Measurements from ENCODE around the gene GPR183. TPM values are rescaled to one million over a fixed set of nuclear protein-coding genes. Genes with fewer than 3 reads are reported as not detected.

GPR183 gene
- total RNA-seq, 4 donors from 2014 or later = 2.3 to 13.7 (median 9.1) TPM

DNA sequence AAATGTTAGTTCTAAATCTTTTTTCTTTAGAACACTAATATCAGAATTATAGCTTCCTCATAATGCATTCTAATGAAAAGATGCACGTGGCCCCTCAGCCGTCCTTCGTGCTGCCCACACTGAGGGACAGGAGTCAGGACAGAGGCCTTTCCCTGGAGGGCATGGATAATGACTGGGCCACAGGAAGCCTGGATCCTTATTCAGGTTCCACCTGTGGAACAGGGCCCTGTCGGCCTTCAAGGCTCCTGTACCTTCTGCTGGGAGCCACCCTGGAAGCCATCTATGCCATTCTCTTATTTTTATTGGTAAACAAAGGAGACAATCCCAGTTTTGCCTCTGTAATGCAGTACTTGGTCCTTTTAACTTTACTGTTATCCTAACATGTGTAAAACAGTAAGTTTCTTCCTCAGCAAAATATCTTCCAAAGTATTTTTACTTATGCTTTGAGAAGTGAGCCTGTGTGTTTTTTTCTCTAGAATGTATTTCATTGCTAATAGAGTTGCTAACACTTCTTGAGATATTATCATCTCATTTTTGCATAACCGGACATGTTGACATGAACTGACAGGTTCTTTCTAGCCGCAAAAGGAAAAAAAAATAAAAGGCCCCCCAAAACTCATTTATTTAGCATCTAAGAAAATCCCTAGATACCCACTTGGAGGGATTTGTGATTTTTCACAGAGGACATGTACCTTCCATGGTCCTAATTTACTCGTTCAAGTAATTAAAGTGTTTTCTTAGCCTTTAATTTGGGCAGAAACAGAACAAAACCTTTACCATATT is 6.0 kb downstream of the GPR183 start:
- no peak for DNase-seq (ENCODE audit: low spot score in 2 of 2)
- WGBS, 2 donors = 71 to 77% methylated on average over 7 of the region's 7 CpGs
- no peak overlapping the region for H3K4me3 ChIP-seq (ENCODE audit: low read depth, poor library complexity, severe bottlenecking)
- intact Hi-C loops (cut with DNase I; ENCODE audit: low total_unique reads) = no loop called here
- TF ChIP-seq POLR2A (IDR thresholded peaks at IDR 0.05) = no peak
- TF ChIP-seq, protein P1, sequence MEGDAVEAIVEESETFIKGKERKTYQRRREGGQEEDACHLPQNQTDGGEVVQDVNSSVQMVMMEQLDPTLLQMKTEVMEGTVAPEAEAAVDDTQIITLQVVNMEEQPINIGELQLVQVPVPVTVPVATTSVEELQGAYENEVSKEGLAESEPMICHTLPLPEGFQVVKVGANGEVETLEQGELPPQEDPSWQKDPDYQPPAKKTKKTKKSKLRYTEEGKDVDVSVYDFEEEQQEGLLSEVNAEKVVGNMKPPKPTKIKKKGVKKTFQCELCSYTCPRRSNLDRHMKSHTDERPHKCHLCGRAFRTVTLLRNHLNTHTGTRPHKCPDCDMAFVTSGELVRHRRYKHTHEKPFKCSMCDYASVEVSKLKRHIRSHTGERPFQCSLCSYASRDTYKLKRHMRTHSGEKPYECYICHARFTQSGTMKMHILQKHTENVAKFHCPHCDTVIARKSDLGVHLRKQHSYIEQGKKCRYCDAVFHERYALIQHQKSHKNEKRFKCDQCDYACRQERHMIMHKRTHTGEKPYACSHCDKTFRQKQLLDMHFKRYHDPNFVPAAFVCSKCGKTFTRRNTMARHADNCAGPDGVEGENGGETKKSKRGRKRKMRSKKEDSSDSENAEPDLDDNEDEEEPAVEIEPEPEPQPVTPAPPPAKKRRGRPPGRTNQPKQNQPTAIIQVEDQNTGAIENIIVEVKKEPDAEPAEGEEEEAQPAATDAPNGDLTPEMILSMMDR (IDR thresholded peaks at IDR 0.05) = no peak

DNA sequence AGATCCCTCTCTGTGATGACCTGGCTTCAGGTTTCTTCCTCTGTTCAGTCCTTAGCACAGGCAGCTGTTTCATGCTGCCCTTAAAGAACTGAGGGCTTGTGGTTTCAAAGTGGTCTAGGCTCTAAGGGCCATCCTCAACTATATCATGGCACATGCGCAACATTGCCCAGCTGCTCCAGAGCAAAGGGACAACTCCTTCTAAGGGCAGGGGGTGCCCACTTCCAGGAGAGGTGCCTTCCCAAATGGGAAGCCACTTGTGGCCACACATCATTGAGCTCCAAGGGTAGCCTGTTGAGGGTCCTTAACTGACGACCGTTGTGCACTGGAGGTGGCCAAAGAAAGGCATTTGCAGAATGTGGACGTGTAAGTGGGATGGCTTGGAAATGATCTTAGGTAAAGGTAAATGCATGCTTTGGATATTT is 7.3 kb downstream of the GPR183 start:
- intact Hi-C loops (cut with DNase I; ENCODE audit: low total_unique reads) = no loop called here
- no peak for DNase-seq (ENCODE audit: low spot score in 2 of 2)
- 88 to 95% methylated on average over 4 of the region's 4 CpGs for WGBS, 2 donors
- TF ChIP-seq, protein P1 (IDR thresholded peaks at IDR 0.05) = no peak
- TF ChIP-seq POLR2A (IDR thresholded peaks at IDR 0.05) = no peak
- H3K4me3 ChIP-seq (ENCODE audit: low read depth, poor library complexity, severe bottlenecking) = no peak overlapping the region

DNA sequence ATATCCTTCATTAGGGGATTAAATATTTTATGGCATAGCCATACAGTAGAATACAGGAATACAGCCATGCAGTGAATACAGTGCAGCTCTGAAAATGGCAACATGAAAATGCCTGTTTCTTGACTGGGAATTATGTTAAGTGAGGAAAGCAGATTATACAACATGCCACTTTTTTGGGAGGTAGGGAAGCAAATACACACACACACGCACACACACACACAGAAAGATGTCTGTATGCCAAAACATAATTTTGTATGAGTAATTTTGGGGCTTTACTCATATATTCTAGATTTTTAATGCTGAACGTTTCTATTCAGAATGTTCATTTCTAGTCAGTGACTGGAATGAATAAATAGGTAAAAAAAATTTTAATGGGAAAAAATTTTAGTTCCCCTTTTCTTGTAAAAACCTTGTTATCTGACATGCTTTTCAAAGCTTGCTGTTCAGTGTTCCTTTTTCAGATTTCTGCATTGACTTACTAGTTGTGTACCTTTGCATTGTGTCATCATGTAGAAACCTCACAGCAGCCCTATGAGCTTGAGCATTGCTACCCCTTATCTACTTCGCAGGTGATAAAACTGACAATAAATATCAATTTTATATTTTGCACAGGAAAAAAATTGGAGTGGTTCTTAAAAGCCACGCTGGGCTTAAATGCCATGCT is 7.8 kb downstream of the GPR183 start:
- no peak overlapping the region for H3K4me3 ChIP-seq (ENCODE audit: low read depth, poor library complexity, severe bottlenecking)
- 87 to 89% methylated on average over 4 of the region's 4 CpGs for WGBS, 2 donors

DNA sequence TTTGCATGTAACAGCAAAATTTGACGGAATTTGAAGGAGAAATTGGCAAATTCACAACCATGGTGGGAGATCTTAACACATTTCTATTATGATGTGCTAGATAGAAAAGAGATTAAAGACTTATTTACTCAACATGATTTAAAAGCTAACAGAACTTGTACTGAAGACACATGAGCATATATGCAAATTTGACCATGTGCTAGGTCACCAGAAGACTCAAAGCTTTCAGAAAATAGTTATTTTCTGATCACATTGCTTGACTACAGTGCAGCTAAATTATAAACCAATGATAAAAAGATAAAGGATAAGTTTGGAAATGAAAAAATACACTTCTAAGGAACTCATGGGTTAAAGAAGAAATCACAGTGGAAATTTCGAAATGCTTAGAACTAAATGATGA is 9.1 kb downstream of the GPR183 start:
- no peak overlapping the region for H3K4me3 ChIP-seq (ENCODE audit: low read depth, poor library complexity, severe bottlenecking)
- intact Hi-C loops (cut with DNase I; ENCODE audit: low total_unique reads) = no loop called here
- WGBS, 2 donors = 87 to 94% methylated on average over 2 of the region's 2 CpGs
- TF ChIP-seq POLR2A (IDR thresholded peaks at IDR 0.05) = no peak
- TF ChIP-seq, protein P1 (IDR thresholded peaks at IDR 0.05) = no peak
- DNase-seq (ENCODE audit: low spot score in 2 of 2) = no peak

More for the DNA sequence above, 7.8 kb downstream of the GPR183 start:
- TF ChIP-seq, protein P1 (IDR thresholded peaks at IDR 0.05) = no peak
- TF ChIP-seq POLR2A (IDR thresholded peaks at IDR 0.05) = no peak
- no peak for DNase-seq (ENCODE audit: low spot score in 2 of 2)
- intact Hi-C loops (cut with DNase I; ENCODE audit: low total_unique reads) = no loop called here

DNA sequence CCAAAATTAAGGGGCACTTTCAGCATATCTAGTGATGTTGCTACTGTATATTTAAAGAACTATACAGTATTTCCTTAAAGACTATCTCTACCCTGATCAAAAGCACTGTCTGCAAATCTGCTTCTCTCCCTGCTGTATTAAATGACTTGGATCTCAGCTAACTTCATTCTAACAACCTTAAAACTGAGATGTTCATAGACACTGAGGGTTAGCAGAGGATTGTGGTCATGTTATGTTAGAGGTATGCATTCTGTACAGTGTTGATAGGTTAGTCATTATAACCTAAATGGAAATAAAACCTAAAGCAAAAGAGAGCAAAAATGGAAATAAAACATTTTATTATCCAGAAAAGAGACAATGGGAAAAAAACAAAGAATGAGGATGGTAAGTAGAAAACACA is 9.9 kb downstream of the GPR183 start:
- H3K4me3 ChIP-seq (ENCODE audit: low read depth, poor library complexity, severe bottlenecking) = no peak overlapping the region
- no peak for TF ChIP-seq POLR2A (IDR thresholded peaks at IDR 0.05)
- TF ChIP-seq, protein P1 (IDR thresholded peaks at IDR 0.05) = no peak
- intact Hi-C loops (cut with DNase I; ENCODE audit: low total_unique reads) = no loop called here
- DNase-seq (ENCODE audit: low spot score in 2 of 2) = no peak
